NCI-H146 (cell line): ENCODE data around the gene CD63.
"Not testable (repeated sequence)": the region's sequence is repeated elsewhere in the genome, so short reads cannot be mapped to it uniquely, and the experiment has no call there.

Source experiments
- DNase-seq: peaks from one replicate; lab custom pipeline; 2025; lab: John Stamatoyannopoulos, UW

The CD63 gene, protein sequence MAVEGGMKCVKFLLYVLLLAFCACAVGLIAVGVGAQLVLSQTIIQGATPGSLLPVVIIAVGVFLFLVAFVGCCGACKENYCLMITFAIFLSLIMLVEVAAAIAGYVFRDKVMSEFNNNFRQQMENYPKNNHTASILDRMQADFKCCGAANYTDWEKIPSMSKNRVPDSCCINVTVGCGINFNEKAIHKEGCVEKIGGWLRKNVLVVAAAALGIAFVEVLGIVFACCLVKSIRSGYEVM

DNA sequence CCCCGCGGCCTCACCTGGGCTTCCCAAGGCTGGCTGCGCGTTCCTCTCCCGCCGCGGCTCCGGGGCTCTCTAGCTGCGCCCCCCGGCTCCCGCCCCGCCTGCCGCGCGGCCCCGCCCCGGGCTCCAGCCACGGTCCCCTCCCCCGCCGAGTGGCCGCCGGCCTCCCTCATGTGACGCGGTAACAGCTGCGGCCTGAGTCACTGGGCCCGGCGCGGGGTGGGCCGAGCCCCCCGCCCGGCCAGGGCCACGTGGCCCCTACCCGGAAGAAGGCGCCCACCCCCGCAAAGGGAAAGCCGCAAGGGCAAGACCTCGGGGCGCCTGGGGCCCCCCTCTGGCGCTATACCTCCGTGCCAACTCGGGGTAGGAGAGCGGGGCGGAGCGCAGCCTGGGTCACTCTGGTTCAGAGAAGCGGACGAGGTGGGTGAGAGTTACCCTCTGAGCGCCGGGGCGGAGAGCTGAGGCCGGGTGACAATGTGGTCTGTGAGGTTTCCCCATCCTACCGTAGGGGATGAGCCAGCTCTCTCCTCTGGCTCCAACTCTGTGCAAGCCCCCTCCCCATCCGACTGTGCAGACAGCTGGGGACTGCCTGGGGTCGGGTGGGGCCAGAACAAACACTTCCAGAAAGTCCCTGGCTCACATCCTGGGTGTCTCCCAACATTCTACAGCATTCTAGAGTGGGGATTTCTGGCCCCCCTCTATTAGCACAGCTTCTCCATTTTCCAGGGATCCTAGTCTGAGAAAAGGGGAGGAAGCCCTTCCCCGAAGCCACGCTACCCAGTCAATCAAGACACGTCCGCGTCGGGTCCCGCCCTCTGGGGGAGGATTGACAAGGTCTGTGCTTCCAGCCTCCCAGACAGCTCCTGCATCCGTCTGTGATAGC, at the start of gene CD63:
TSS of gene CD63 (minus strand) at position 71 of the 880 bp plus-strand sequence. CDS start 668 bp downstream, outside the sequence.
- DNase-seq, result peak; percentile 95

DNA sequence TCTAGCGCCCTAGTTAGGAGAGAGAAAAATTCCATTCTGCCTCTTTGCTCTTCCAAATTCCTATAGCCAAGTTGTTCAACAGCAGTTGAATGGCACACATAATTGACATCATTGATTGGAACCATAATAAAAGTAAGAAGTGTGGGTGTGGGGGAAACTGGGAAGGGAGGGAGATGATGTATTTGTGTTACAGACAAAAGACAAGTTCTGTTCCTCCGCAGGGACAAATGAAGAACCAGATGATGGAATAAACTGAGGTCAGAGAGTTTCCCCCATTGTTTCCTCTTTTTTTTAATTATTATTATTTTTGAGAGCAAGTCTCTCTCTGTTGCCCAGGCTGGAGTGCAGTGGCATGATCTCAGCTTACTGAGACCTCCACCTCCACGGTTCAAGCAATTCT, 49.0 kb upstream of the CD63 start:
- no peak for DNase-seq

DNA sequence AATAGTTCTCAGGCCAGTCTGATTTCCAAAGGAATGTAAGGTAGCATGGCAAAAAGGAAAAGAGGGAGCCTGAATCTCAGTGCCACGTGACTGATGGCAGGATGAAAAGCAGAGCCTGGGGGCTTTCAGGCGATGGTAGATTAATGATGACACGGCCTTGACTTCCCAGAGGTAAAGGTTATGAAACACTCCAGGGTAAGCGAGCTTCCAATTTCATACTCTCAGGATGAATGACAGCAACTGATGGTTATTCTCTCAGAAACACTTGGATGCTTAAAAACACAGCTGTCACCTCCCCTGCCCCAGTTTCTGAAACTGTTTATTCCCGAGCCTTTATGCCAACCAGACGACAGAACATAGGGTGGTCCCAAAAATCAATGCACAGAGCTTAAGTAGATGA, 42.9 kb upstream of the CD63 start:
- DNase-seq, result no peak

DNA sequence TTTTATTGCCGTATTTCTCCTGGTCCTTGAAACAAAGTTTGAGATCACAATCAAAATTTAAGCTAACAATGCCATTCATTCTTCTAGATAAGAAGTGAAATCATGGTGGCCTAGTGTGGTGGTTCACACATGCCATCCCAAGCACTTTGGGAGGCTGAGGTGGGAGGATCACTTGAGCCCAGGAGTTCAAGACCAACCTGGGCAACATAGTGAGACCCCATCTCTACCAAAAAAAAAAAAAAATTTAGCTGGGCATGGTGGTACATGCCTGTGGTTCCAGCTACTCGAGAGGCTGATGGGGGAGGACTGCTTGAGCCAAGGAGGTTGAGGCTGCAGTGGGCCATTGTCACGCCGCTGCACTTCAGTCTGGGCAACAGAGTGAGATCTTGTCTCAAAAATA, 38.3 kb upstream of the CD63 start:
- DNase-seq, result no peak

DNA sequence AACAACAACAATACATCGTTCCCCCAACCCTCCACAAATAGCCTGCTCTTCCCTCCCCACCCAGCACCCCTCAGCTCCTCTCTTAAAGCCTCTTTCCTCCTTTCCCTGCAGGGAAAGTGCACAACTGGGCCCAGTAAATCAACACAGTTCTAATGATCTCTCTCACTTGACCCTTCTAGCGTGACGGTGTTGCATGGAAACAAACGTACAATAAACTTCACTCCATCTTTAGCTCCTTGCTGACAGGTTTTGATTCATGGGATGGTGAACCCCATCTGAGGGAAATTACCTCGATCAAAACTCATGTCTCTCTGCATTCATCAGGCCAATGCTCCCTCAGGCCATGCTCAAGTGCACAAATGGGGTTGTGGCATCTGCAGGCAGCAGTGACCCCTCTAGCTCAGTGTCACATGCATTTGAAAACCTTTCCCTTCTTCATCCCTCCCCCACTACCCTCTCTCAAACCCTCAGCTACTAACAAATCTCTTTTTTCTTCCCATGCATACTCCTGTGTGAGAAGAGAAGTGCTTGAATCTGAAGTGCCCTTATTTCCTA, 37.0 kb upstream of the CD63 start:
- DNase-seq, result no peak

DNA sequence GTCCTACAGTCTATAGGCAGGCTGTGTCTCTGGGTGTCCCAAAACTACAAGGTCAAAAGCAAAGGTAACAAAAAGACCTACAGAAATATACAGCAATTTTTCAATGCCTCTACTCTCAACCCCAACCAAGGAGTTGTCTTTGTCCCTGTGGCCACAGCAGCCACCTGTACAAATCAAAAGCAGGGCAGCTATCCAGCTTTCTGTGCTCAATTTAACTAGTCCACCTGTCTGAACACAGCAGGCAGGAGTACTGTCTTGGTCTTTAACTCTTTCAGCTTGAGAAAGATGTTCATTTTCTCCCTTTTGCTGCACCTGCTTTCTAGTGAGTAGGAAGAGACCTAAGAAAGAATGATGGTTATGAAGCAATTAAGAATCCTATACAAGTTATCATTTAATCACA, 33.8 kb upstream of the CD63 start:
- peak; percentile 27 for DNase-seq

DNA sequence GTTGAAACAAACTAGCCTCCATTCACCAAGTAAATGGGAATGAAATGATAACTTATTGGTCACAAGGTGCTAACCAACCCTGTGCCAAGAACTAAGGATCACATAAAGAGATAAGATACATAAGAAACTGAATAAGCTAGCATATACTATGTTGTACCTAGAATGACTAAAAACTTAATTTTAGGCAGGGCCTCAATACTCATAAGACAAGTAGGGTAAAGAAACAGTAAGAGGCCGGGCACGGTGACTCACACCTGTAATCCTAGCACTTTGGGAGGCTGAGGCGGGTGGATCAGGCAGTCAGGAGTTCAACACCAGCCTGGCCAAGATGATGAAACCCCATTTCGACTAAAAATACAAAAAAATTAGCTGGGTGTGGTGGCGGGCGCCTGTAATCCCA, 31.9 kb upstream of the CD63 start:
- no peak for DNase-seq

DNA sequence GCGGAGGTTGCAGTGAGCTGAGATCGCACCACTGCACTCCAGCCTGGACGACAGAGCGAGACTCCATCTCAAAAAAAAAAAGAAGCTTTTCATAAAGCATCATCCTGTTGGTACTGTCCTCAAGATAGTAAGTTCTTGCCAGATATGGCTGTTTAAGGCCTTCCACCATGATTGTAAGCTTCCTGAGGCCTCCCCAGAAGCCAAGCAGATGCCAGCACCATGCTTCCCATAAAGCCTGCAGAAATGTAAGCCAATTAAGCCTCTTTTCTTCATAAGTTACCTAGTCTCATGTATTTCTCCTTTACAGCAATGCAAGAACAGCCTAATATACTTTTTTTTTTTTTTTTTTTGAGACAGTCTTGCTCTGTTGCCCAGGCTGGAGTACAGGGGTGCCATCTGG, 29.8 kb upstream of the CD63 start:
- DNase-seq, result not testable (repeated sequence)

DNA sequence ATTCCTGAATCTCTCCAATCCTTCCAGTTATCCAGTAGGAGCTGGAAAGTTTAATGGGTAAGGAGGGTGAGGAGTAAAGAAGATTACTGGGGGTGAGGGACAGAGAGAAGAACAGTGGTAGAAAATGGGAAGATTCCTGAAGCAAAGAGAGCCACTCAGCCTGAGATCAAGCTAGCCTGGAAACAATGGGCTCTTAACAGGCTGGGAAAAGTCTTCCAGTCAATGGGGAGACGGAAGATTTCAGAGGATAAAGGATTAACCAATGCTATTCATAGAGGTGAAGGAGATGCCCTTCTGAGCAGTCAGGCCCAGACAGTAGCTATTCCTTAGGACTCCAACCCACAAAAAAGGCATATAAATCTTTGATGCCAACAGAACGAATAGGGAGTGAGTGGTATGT, 28.9 kb upstream of the CD63 start:
- DNase-seq, result no peak

DNA sequence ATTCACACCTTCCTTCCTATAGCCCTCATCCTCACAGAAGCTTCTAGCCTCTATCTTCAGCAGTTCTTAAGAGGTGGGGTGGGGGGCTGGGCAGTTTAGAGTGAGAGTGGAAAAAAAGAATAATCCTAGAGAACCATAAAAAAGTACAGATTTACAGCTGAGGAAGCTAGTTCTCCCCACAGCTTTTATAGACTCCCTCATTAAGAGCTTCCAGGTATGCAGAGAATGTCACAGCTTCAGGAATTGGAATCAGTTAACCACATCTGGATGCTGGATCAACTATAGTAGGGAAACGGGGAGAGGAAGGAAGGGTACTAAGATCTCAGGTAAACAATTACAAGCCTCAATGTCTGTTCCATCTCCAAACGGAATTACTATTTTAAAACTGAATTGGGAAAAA, 26.4 kb upstream of the CD63 start:
- no peak for DNase-seq

DNA sequence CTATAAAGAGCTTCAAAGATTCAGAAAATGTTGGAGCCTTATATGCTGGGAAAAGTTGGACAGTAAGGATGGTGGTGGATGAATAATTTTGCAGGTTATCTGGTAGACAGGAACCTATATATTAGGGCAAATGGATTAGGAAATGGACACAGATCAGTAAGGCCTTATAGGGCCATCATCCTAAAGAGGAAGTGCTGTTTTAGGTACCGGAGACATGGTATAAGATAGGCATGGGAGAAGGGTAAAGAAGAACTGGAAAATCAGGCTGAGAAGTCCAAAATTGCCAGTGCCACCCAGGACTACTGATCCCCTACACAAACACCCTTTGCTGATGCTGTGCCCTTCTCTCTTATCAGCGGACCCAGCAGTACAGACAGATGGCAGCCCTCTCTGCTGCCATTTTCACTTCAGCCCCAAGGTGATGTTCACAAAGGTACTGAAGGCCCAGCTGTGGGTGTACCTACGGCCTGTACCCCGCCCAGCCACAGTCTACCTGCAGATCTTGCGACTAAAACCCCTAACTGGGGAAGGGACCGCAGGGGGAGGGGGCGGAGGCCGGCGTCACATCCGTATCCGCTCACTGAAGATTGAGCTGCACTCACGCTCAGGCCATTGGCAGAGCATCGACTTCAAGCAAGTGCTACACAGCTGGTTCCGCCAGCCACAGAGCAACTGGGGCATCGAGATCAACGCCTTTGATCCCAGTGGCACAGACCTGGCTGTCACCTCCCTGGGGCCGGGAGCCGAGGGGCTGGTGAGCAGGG, 19.6 kb upstream of the CD63 start:
- DNase-seq, result no peak

DNA sequence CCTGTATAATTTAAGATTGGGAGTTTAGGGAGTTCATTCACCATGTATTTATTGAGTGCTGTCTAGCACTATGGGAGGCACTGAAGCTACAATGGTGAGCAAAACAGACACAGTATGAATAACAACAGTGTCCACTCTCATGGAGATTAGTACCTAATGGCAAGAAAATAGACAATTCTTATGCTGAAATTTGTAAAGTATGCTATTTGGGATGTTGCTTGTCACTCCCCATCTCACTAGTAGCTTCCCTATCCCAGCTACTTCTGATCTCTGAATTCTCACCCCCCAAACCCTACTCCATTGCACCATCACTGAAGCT, 18.1 kb upstream of the CD63 start:
- DNase-seq, result no peak

DNA sequence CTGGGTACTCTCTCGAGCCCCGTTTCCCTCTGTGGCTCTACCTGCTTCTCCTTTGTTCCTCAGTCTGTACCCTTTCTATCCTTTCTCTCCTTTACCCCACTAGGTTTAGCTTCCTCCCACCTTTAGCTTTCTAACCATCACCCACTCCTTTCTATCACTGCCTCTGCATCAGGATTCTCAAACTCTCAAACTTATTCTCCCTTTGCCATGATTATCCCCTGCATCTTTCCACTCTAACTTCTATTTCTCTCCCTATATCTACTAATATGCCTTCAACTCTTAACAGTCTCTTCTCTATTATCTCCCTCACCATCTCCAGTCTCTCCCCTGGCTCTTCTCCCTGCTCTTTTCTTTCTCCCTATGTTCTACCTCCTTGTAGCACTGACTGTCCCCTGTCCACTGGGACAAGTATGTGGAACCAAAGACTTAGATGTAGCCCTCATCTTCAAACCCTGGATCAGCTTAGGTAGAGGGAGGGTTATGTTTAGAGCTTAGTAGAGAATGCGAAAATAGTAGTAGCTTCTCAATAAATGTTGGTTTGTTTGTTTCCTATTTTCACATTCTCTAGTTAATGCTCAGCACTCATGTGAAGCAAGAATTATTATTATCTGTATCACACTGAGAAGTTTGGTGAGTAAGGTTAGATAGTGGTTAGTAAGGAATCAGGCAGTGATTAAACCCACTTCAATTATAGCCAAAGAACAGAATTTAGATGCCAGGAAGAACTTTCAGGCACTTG, 17.5 kb upstream of the CD63 start:
- no peak for DNase-seq

DNA sequence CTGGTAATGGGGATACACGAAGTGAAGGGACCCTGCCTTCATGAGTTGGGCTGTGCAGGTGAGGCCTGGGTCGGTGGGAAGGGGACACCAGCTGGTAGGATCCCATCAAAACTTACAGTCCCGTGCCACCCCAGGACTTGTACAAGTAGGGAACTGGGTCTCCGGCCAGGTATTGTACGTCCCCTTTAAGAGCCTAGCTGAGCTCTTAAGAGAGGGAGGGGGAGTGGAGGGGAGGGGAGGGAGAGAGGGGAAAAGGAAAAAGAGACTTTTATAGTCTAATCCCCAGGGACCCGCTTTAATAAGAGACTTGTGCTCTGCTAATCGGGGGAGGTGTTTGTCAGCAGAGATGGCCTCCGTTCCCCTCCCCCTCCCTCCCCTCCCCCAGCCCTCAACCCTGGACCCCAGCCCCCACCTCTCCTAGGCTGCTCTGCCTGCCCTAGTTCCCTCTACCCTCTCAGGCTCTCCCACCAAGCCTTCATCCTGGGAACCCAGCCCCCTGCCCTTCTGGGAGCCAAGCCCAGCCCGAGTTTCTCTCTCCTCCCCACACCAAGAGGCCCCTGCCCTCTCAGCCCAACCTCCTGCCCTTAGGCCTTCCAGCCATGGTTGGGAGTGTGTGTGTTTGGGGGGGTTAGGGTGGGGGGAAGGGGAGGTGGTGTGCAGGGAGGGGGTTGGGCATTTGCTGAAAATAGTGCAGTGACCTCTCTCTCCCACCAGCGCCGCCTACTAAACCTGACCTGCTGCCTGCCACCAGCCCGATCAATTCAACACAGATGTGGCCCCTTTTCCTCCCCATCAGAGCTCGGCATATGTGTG, 16.8 kb upstream of the CD63 start:
- DNase-seq, result no peak

DNA sequence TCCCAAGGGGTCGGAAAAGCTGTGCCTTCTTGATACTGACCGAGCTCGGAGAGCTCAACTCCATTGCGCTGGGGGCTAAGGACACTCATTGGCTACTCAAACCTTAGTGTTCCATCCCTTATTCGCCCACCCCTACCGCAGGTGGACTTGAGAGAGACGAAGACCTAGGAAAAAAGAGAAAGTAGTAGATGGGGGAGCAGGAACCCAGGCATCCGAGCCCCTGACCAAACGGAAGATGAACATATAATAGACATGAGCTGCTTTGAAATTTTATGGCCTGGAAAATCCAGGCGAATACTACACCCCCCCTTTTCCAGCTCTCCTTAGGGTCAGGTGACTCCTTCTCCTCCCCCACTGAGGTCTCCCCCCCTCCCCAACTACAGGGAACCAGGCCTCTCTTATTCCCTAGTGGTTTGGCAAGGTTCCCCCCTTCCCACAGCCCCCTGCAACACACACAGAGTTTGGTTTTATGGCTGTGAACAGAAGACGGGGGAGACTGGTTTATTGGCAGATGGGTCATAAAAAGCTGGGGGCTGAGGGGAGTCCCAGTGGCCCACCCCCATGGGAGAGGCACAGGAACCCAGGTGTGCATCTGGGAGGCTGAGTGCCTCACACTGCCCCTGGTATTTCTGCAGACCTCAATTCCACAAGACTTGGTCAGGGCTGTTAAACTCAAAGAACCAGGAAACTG, 15.7 kb upstream of the CD63 start:
- no peak for DNase-seq

DNA sequence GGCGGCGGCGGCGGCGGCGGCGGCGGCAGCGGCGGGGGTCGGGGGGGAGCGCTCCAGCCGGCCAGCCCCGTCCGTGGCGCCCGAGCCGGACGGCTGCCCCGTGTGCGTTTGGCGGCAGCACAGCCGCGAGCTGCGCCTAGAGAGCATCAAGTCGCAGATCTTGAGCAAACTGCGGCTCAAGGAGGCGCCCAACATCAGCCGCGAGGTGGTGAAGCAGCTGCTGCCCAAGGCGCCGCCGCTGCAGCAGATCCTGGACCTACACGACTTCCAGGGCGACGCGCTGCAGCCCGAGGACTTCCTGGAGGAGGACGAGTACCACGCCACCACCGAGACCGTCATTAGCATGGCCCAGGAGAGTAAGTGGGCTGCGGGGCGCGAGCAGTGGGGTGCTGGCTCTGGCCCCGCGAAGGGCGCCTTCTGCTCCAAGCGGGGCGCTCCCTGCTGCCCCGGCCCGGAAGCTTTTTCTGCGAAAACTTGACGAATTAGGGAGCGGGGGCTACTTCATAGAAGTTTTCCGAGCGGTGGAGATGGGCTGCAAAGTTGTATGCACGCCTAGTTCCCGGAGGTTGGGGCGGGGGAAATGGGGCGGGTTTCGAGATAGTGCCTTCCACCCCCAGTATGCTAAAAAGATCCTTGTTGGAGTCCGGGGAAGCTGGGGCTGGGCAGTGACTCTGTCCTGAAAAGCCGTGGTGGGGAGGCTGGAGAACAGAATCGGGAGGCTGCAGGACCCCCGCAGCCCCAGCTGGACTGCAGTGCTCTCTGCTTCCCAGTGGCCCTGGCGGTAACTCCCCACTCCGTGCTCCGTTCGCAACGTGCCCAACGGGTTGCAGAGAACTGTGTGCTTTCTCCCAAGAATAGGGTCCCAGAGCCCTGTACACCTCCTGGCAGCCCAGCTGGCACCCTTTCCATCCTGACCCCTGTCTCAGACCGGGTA, 14.9 kb upstream of the CD63 start:
- peak; percentile 66 for DNase-seq

DNA sequence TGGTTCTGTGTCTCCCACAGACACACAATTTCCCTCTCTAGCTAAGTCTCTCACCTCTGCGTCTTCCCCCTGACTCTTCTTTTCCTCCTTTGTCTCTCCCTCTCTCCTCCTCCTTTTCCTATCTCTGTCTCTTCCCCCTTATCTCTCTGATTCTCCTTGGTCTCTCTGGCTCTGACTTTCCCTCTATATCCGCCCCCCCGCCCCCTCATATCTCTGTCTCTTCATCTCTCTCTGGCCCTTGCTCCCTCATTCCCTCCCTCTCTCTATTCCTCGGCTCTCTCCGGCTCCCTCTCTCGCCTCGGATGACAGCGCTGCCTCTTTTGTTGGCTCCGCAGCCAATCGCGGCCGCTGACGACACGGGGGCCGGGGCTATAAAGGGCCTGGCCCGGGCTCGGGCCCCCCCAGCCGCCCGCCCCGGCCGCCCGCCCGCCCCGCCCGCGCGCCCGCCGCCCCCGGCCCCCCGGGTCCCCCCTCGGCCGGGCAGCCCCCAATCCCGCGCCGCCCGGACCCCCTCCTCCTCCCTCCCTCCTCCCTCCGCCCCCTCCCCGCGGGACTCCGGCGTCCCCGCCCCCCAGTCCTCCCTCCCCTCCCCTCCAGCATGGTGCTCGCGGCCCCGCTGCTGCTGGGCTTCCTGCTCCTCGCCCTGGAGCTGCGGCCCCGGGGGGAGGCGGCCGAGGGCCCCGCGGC, 14.1 kb upstream of the CD63 start, which contains the start of gene GDF11:
TSS of gene GDF11 (plus strand) at position 404 of the 687 bp plus-strand sequence. CDS start at position 599, 195 bp downstream.
- peak; percentile 86 for DNase-seq

DNA sequence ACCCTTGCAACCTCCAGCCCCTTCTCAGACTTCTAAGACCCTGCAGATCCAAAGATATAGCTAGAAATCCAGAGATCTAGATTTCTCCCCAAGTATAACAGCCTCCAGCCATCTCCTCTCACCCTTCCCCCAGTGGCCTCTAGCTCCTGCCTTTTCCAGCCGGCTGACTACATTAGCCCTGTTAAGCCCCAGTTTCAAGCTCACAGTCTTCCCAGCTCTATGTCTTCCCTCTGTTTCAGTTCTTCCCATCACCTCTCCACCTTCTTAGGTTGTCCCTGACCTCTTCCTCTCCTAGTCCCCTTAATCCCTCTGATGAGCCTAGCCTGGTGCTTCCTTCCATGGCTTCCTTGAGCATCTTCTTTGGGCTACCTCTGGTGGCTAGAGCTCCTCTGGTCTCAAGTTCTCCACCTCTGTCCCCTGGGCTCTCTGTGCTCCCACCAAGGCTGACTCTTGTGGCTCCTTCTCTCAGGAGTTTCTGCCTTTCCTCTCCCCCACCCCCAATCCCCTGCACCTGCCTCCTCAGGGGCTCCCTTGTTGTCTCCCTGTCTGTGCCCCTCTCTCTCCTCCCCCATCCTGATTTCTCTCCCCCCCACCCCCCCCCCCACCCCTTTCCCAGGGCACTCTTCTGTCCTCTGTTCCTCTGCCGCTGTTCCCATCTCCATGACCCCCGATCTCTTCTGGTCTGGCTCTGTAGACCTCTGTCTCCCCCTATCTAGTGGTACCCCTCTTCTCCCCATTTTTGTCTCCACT, 13.3 kb upstream of the CD63 start:
- no peak for DNase-seq
